NCI-H748 treated with DMSO at 0.1 percent for 48 hours (cell line): Measurements from ENCODE around the gene ZDHHC6.
"Not testable (repeated sequence)": the region's sequence is repeated elsewhere in the genome, so short reads cannot be mapped to it uniquely, and the experiment has no call there.

Experiments
- DNase-seq: peaks from one replicate; lab custom pipeline; 2025; lab: John Stamatoyannopoulos, UW

ZDHHC6 gene, protein sequence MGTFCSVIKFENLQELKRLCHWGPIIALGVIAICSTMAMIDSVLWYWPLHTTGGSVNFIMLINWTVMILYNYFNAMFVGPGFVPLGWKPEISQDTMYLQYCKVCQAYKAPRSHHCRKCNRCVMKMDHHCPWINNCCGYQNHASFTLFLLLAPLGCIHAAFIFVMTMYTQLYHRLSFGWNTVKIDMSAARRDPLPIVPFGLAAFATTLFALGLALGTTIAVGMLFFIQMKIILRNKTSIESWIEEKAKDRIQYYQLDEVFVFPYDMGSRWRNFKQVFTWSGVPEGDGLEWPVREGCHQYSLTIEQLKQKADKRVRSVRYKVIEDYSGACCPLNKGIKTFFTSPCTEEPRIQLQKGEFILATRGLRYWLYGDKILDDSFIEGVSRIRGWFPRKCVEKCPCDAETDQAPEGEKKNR

DNA sequence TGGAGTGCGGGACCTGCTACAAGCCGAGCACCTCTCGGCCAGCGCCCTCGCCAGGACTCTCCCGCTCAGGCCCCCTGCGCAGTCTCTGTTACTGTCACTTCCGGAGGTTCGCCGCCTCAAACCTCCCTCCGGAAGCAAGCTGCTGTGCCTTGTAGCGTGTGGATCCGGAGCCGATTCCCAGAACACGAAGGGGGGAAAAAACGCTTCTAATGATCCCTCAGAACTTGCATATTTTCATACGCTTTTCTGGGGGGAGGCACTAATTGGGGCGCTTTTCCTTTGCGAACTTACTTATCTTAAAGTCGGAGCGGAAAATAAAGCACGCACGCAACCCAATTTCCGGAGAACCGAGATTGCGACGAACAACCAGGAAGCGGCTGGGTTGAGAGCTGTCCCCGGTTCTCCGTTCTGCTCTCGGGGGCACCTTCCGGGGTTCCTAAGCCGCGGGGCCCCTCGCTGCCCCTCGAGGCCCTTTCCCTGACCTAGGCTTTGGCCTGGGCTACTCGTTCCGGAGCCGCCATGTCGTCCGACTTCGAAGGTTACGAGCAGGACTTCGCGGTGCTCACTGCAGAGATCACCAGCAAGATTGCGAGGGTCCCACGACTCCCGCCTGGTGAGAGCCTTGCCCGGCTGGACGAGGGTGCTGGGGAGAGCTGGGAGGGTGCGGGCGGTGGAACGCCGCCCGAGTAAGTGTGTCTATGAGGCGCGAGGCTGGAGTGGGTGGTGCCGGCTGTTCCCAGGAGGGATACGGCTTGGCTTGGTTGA is at the start of gene ZDHHC6, which contains the start of gene VTI1A:
TSS of gene ZDHHC6 (minus strand) at position 60 of the 765 bp plus-strand sequence. CDS start 1,478 bp downstream, outside the sequence.
TSS of gene VTI1A (plus strand) at position 361 of the 765 bp plus-strand sequence. CDS start at position 520, 159 bp downstream.
- peak; percentile 28 for DNase-seq

DNA sequence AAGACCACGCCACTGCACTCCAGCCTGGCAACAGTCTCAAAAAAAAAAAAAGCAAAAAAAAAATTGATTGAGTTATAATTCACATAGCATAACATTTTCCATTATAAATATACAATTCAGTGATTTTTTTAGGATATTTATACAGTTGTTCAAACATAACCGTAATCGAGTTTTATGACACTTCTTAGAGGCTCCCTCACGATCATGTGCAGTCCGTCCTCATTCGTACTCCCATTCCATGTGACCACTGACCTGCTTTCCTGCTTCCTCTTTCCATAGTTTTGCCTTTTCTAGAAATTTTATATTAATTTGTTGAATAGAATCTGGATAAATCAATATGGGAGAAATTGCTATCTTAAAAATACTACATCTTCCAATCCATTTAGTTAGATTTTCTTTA is 46.0 kb upstream of the ZDHHC6 start:
- DNase-seq = no peak

DNA sequence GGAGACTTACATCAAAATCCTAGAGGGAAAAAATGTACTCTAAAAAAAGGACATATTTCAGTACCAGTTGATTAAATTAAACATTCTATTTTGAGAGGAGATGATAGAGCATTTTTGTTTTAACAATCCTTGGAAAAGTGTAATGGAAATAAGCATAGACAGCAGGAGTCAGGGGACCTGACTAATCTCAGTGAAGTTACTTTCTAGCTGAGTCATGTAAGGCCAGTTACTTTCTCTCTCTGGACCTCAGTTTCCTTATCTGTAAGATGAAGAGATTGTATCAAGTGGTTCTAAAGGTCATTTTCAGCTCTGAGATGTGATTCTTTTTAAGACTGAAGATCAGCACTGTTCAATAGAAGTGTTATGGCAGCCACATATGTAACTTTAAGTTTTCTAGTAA is 44.4 kb upstream of the ZDHHC6 start:
- no peak for DNase-seq

DNA sequence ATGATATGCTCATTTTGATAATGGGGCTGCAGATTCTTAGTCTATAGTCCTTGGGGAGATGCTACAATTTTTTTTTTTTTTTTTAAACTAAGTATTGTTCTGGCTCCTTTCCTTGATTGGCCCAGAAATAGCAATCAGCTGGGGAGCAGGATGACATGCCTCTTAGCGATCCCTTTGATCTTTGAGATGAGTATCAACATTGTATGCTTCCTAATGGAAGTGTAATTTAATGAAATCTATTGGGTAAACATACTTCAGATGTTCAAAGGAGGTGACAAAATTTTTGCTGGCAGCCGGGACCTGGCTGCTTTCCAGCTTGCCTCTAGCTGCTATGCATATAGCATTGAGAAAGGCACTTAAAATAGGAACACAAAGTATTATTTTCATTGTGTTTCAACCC is 43.8 kb upstream of the ZDHHC6 start:
- peak; percentile 85 for DNase-seq

DNA sequence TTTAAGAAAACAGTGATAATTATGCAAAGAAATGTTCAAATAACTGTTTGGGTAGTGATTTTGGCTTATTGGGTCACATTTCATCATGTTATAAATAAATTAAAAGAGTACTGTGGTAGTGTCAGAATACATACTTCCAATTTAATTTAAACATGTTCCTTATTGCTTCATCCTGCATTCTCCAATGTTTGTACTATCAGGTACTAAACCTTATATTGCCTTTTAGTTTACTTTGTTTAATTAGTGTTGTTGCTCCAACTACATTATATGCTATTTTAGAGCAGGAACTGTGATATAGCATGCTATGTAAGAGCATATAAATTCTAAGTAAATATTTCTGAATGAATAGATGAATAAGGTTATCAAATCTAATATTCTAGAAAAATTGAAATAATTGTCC is 41.2 kb upstream of the ZDHHC6 start:
- DNase-seq = no peak

DNA sequence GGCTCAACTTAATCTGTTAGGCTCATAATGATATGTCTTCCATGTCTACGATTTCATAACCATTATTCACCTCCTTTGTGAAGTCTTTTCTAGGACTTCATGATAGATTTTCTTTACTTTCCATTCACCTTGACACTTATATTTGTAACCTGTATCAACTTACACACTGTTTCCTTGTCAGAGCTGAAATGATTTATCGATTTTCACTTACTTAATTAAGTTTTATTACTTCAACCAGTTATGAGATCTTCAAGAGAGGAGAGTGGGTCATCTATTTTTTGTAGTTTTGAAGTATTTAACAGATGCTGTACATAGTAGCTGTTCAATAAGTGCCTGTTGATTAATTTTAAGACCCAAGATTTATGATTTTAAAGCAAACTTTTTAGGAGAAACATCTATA is 37.7 kb upstream of the ZDHHC6 start:
- no peak for DNase-seq

DNA sequence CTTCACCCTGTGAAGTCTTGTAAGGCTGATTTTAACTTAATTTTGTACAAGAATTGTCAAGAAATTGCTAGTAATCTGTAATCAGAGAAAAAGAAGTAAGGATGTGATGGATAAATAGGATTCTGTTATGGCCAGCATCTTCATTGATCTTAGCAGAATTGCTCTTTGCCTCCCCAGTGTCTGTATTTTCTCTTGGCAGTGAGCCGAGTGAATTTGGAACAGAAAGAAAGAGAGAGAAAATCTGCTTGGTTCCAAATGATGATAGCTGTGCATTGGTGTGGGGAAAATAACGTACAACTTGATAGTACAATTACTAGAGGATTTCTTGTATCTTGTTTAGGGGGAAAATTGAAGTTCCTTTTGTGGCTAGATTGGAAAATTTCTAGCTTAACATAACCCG is 34.9 kb upstream of the ZDHHC6 start:
- no peak for DNase-seq

DNA sequence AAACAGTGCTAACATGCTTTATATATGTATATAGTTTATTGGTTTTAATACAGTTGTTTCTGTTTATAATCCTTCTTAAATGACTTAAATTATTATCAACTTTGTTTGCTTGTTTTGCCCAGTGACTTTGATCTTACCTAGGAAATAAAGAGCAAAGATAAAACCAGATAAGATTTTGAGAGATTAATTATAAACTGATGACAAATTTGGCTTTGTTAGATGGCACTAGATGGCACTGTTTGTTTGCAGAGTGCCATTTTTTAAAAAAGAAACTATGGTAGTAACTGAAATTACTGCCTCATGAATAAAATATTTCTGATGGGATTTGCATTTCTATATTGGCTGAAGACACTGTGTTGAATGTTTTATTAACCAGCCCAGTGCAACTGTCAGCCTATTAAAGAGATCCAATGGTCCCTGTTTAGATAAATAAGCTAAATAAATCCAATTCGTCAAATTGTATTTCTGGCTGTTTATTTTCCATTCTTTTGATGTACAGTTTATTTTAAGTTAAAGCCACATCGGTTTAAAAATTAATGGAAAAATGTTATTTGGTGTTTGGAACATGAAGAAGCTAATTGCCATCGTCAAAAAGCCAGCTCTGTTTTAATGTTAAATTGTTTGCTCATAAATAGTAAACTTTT is 29.0 kb upstream of the ZDHHC6 start:
- no peak for DNase-seq

DNA sequence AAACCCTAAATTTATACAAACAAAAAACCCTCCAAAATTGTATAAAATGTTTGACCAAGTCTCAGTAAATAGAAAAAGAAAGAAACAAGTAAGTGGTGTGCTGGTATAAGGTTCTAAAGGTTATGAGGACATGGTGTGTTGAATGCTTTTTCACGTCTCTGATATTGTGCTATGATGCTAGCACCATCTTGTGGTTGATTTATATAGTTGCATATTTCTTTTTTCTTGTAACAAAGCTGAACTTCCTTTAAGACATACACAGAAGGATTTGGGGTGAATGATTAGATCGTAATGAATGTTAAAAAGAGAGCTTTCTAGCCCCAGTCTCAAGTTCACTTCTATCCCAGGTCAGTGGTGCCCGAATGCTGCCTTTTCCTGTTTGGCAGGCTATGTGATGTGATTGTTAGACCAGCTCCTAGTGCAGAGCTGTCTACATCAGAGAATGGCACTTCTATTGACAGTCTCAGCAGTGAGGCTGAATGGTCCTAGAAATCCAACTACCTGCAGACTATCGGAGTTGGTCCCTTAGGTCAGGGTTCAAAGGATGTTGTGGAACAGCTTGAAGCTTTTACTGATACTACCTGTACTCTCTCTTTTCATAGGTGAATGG is 25.3 kb upstream of the ZDHHC6 start:
- DNase-seq = peak; percentile 35

DNA sequence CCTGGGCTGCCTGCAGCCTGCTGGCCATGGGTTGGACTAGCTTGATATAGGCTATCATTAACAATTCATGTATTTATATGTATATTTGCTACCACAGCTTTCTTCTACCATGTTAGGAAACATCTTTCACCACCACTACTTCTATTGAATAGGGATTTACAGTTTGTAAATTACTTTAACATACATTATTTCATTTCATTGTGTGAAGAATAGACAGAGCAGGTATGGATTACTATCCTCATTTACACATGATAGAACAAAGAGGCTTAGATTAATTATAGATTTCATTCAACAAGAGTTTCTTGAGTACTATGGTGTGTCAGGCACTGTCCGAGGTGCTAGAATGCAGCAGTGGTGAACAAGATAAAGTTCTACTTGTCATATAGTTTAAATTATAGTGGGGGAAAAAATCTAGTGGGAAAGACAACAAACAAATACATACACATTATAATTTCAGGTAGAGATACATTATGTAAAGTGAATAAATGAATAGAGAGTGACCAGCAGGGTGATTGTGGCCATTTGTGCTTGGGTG is 20.9 kb upstream of the ZDHHC6 start:
- no peak for DNase-seq

DNA sequence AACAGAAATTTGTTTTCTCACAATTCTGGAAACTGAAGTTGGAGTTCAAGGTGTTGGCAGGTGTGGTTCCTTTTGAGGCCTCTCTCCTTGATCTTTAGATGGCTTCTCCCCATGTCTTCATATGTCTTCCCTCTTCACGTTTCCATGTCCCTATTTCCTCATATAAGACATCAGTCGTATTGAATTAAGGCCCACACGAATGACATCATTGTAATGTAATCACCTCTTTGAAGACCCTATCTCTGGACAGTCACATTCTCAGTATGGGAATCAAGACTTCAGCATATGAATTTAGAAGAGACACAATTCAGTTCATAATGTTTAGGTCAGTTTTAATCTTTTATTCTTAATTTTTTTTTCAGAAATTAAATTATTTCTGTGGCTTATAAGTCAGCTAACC is 20.1 kb upstream of the ZDHHC6 start:
- DNase-seq = no peak

DNA sequence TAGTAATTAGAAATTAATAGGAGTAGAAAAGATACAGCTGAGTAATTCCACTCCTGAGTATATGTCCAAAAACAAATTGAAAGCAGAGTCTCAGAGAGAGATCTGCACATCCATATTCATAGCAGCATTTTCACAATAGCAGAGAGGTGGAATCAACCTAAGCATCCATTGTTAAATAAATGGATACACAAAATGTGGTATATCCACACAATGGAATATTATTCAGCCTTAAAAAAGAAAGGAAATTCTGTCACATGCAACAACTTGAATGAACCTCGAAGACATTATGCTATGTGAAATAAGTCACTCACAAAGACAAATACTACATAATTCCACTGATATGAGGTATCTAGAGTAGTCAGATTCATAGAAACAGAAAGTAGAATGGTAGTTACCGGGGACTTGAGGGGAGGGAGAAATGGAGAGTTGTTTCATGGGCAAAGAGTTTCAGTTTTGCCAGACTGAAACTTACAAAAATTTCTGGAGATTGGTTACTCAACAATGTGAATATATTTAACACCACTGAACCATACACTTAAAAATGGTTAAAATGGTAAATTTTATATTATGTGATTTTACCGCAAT is 18.7 kb upstream of the ZDHHC6 start:
- DNase-seq = no peak

DNA sequence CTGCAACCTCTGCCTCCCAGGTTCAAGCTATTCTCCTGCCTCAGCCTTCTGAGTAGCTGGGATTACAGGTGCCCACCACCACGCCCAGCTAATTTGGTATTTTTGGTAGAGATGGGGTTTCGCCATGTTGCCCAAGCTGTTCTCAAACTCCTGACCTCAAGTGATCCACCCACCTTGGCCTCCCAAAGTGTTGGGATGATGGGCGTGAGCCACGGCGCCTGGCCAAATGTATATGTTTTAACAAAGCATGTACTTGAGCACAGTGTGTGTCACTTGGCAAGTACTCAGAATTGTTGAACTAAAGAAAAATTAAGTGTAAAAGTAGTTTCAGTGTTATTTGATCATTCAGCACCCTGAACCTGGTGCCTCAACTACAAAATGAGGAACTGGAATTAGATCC is 17.4 kb upstream of the ZDHHC6 start:
- DNase-seq = not testable (repeated sequence)

DNA sequence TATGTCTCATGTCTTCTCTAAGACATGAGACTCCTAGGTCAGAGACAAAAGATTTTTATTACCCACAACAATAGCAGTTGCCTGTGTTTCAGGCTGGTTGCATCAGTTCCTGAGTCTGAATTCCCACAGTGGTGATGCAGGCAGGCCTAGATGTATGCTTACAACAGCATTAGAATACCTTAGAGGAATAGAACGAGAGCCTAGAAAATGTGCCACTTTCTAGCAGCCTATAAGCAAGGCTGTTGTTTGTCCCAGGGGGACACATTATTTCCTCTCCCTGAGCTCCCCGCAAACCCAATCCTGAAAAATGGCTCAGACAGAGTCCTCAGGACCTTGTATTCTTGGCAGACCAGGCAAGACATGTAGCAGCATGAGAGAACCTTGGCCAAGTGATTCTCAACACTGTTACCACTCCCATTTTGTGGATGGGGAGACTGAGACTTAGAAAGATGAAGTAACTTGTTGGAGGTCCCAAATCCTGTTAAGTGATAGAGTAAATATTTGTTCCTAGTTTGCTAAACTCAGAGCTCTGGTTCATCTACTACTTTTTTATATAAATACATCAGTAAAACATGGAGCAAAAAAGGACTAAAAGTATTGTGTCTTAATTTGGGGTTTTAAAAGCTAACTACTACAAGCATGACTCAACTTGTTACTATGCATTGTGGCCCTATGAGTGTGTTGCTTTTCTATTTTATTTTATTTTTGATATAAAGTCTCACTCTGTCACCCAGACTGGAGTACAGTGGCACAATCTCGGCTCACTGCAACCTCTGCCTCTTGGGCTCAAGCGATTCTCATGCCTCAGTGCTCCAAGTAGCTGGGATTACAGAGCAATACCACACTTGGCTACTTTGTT is 14.5 kb upstream of the ZDHHC6 start:
- DNase-seq = no peak

DNA sequence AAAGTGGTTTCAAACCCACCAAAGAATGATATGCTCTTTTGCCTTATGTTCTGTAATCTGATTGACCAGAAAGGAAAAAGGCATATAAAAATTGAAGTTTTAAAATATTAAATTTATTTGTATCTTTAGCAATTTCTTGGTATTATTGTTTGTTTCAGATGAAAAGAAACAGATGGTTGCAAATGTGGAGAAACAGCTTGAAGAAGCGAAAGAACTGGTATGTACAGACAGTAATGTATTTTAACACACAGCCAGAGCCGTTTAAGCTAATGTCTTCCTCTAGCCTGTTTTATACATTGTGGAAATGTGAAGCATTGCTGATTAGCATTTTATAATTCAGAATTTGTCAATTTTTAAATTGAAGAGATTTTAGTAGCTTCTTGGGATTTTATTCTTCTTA is 13.7 kb upstream of the ZDHHC6 start:
- DNase-seq = no peak

DNA sequence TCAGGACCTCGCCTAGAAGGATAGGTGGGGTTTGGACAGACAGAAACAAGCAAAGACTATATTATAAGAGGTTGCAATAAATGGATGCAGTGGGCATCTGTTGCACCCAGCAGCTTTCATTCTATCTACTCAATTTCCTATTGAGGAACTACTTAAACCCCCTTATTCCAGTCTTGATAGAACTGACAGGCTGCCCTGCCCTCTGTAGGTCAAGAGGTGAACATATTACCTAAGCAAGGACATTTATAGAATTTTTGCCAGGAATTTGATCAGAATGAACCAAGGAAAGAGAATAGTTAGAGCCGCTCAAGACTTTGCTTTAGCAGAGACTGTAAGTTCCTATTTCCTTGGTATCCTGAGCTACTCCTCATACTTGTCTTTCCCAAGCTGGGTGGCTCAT is 9.8 kb upstream of the ZDHHC6 start:
- no peak for DNase-seq

DNA sequence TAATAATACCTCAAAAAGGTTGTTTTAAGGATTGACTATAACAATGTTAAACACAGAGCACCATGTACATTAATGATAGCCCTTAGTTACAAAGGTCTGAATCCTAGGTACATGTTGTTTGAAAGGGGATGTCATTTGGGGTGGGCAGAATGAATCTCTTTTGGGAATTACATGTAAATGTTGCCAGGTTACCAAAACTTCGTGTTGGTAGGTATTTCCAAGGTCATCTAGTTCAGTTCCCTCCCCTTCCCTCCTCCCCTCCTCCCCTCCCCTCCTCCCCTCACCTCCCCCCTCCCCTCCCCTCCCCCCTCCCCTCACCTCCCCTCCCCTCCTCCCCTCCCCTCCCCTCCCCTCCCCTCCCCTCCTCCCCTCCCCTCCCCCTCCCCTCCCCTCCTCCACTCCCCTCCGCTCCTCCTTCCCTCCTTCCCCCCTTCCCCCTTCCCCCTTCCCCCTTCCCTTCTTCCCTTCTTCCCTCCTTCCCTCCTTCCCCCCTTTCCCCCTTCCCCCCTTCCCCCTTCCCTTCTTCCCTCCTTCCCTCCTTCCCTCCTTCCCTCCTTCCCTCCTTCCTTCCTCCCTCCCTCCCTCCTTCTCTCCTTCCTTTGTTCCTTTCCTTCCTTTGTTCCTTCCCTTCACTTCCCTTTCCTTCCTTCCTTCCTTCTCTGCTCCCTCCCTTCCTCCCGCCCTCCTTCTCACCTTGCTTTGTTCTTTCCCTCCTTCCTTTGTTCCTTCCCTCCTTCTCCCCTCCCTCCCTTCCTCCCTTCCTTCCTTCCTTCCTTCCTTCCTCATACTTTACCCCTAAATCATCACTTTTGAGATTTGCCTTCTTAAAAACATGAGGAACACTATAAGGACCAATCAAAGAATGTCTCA is 8.4 kb upstream of the ZDHHC6 start:
- no peak for DNase-seq

DNA sequence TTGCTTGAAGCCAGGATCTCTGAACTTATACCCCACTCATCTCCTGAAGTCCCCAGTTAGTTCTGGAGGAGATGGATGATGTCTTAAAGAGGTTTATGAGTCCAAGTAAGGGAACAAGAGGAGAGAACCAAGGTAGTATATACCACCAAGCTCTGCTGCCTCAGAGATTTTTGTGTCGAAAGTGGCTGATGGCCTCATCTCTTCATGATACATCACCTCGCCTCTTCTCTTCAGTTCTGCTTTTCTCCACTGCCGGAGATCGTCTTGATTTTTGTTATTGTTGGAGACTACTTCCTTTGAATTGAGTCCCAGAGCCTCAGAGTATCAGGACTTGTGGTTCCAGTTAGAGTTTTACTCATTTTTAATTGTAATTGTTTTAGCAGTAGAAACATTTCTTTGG is 2.2 kb upstream of the ZDHHC6 start:
- no peak for DNase-seq

DNA sequence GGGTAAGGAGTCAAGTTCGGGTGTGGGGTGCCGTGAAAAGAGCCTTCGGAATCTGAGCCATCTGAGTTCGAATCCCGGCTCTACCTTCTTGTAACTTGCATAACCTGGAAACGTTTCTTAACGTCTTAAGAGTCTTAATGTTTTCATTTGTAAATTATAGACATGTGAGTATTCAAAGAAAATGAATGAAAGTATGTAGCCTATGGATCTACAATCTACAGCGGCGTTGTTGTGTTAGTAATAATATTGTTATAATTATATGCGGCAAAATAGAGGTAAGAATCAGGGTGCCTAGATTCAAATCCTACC is 860 bp upstream of the ZDHHC6 start:
- no peak for DNase-seq
